Activated effector memory CD4-positive, alpha-beta T cell treated with anti-CD3 and anti-CD28 coated beads, Interleukin-2, amount 50 U/mL, for 16 hours (primary cell): ENCODE data around the gene CAMK2N2.

Experiments used
- DNase-seq: peaks from one replicate; pipeline ENCODE4 v3.0.0-alpha.2; 2020

CAMK2N2 gene

DNA sequence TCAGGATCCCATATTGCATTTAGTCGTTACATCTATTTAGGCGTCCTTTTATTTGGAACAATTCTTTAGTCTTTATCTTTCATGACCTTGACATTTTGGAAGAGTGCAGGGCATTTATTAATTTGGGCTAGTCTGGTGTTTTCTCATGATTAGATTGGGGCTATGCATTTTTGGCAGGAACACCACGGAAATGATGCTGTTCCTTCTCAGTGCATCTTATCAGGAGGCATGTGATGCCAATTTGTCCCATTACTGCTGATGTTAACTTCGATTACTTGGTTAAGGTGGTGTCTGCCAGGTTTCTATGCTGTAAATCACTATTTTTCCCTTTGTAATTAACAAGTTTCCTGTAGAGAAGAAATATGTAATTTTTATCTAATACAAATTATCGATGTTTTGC, 50.1 kb downstream of the CAMK2N2 start:
- DNase-seq = no peak
